K562 (cell line): ENCODE results near the gene FZD1. TPM values are rescaled to one million over a fixed set of nuclear protein-coding genes. Genes with fewer than 3 reads are reported as not detected.

Source experiments
- GTF3C2 ChIP-seq: IDR thresholded peaks from 3 replicates; pipeline ENCODE4 v1.6.1; 2011; ENCODE audit warnings: borderline replicate concordance, mild to moderate bottlenecking, moderate library complexity; ENCODE audit not compliant: insufficient read length; ENCODE audit errors: extremely low read depth
- MTA2 ChIP-seq: fragments of 450-650 bp; IDR thresholded peaks from 2 replicates; pipeline ENCODE4 v1.6.1; 2016; ENCODE audit warnings: low read depth
- NR2C2 ChIP-seq, 2 experiments: fragments of 200-800 bp in 1 of 2; sonication (Bioruptor generic) in 1 of 2; sonication (generic) in 1 of 2; formaldehyde crosslinking in 1 of 2; IDR thresholded peaks; 2 replicates each; pipeline versions ENCODE4 v1.6.1 to v1.8.0; 2016 to 2022; ENCODE audit warnings: mild to moderate bottlenecking in 1 of 2, missing compliant biosample characterization in 1 of 2, missing genetic modification characterization in 1 of 2, missing genetic modification reagents in 1 of 2
- NR4A1 ChIP-seq, 2 experiments: fragments of 250-450 bp in 1 of 2; fragments of 450-650 bp in 1 of 2; sonication (Bioruptor Pico) in 1 of 2; IDR thresholded peaks; 2 replicates each; pipeline versions ENCODE4 v1.4.0 to v1.6.1; 2016 to 2020; ENCODE audit warnings: mild to moderate bottlenecking in 2 of 2, missing compliant biosample characterization in 1 of 2, missing genetic modification characterization in 1 of 2, moderate library complexity in 1 of 2
- RBM25 ChIP-seq: fragments of 200-400 bp; formaldehyde crosslinking; IDR thresholded peaks from 2 replicates; pipeline ENCODE4 v1.6.1; 2018; ENCODE audit warnings: low read length, low read depth, moderate library complexity; ENCODE audit not compliant: severe bottlenecking
- SRSF1 ChIP-seq: fragments of 200-400 bp; formaldehyde crosslinking; IDR thresholded peaks from 2 replicates; pipeline ENCODE4 v1.6.1; 2017; ENCODE audit warnings: mild to moderate bottlenecking, low read depth, low read length, moderate library complexity
- TGIF2 ChIP-seq: sonication (generic); formaldehyde crosslinking; IDR thresholded peaks from 2 replicates; pipeline ENCODE4 v1.8.1; 2022; ENCODE audit warnings: mild to moderate bottlenecking, missing genetic modification reagents, moderate library complexity
- ZNF224 ChIP-seq: sonication (generic); formaldehyde crosslinking; IDR thresholded peaks from 2 replicates; pipeline ENCODE4 v1.8.0; 2022; ENCODE audit warnings: mild to moderate bottlenecking, missing genetic modification reagents
- ZNF639 ChIP-seq, 2 experiments: fragments of 200-800 bp in 1 of 2; sonication (Bioruptor generic) in 1 of 2; sonication (generic) in 1 of 2; formaldehyde crosslinking in 1 of 2; IDR thresholded peaks in 1 of 2; conservative IDR thresholded peaks in 1 of 2; 2 replicates each; pipeline versions ENCODE4 v1.5.0 to v1.6.1; 2016 to 2020; ENCODE audit warnings: missing compliant biosample characterization in 1 of 2, missing genetic modification characterization in 1 of 2, missing genetic modification reagents in 1 of 2
- polyA plus RNA-seq, 8 experiments: library from polyadenylated mRNA; depleted of rRNA in 4 of 8; stranded (reverse) in 5 of 8; unstranded in 3 of 8; fragments of >200 nt; fragmentation: Nextera tagmentation in 2 of 8; fragmentation: Illumina TruSeq in 1 of 8; extraction: Ambion mirVana in 2 of 8; extraction: Trizol in 1 of 8; gene quantifications; 2 replicates each; pipeline versions ENCODE4 v1.2.1 to v1.2.3, GENCODE V29; 2011 to 2014; ENCODE audit warnings: inconsistent platforms in 1 of 8, missing spikeins in 1 of 8
- total RNA-seq, 7 experiments: library from RNA; depleted of rRNA in 6 of 7; stranded (reverse); fragments of >200 nt in 6 of 7; fragmentation: Illumina TruSeq in 2 of 7; extraction: Trizol in 2 of 7; gene quantifications; 2 replicates each; pipeline versions ENCODE4 v1.2.1 to v1.2.3, GENCODE V29; 2011 to 2021; ENCODE audit warnings: low replicate concordance in 1 of 7
- TF ChIP-seq, protein P1 (sequence below): fragments of 450-650 bp; IDR thresholded peaks from 2 replicates; pipeline ENCODE4 v1.6.1; 2016
- TF ChIP-seq, protein P2 (sequence below): fragments of 250-450 bp; sonication (Bioruptor Pico); IDR thresholded peaks from 2 replicates; pipeline ENCODE4 v1.5.0; 2020; ENCODE audit warnings: mild to moderate bottlenecking, borderline replicate concordance
- TF ChIP-seq, protein P3 (sequence below): sonication (generic); formaldehyde crosslinking; IDR thresholded peaks from 2 replicates; pipeline ENCODE4 v1.4.0; 2020; ENCODE audit warnings: mild to moderate bottlenecking, missing genetic modification reagents

The FZD1 gene
- total and polyA plus RNA-seq, 9 of the 15 experiments (the other 6 are each of a cell fraction or from before 2014, with no cell fraction given), result 0.25 to 5.1 (median 1.8) TPM

- TF ChIP-seq, protein P1, sequence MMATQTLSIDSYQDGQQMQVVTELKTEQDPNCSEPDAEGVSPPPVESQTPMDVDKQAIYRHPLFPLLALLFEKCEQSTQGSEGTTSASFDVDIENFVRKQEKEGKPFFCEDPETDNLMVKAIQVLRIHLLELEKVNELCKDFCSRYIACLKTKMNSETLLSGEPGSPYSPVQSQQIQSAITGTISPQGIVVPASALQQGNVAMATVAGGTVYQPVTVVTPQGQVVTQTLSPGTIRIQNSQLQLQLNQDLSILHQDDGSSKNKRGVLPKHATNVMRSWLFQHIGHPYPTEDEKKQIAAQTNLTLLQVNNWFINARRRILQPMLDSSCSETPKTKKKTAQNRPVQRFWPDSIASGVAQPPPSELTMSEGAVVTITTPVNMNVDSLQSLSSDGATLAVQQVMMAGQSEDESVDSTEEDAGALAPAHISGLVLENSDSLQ, result peak; percentile 76
- TF ChIP-seq RBM25, result peak; percentile 100
- TF ChIP-seq GTF3C2, result no peak
- no peak for TF ChIP-seq ZNF224 (CRISPR knock-in tag)
- TF ChIP-seq TGIF2 (CRISPR knock-in tag), result 0 out of 2 replicates have a peak, but pooled peaks have one; percentile 56
- TF ChIP-seq SRSF1, result 0 out of 2 replicates have a peak, but pooled peaks have one; percentile 11
- no peak for TF ChIP-seq NR4A1 (CRISPR knock-in tag; IDR thresholded peaks at IDR 0.05)
- no peak for TF ChIP-seq NR4A1 (tag; IDR thresholded peaks at IDR 0.05)
- TF ChIP-seq ZNF639 (CRISPR knock-in tag; conservative IDR thresholded peaks at IDR 0.05 in 1 of 2, IDR thresholded peaks at IDR 0.05 in 1 of 2), result peak in 1 of 2 experiments; percentile 77; a peak in 1 of 4 replicates
- TF ChIP-seq, protein P2, sequence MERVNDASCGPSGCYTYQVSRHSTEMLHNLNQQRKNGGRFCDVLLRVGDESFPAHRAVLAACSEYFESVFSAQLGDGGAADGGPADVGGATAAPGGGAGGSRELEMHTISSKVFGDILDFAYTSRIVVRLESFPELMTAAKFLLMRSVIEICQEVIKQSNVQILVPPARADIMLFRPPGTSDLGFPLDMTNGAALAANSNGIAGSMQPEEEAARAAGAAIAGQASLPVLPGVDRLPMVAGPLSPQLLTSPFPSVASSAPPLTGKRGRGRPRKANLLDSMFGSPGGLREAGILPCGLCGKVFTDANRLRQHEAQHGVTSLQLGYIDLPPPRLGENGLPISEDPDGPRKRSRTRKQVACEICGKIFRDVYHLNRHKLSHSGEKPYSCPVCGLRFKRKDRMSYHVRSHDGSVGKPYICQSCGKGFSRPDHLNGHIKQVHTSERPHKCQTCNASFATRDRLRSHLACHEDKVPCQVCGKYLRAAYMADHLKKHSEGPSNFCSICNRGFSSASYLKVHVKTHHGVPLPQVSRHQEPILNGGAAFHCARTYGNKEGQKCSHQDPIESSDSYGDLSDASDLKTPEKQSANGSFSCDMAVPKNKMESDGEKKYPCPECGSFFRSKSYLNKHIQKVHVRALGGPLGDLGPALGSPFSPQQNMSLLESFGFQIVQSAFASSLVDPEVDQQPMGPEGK (CRISPR knock-in tag), result no peak
- TF ChIP-seq, protein P3, sequence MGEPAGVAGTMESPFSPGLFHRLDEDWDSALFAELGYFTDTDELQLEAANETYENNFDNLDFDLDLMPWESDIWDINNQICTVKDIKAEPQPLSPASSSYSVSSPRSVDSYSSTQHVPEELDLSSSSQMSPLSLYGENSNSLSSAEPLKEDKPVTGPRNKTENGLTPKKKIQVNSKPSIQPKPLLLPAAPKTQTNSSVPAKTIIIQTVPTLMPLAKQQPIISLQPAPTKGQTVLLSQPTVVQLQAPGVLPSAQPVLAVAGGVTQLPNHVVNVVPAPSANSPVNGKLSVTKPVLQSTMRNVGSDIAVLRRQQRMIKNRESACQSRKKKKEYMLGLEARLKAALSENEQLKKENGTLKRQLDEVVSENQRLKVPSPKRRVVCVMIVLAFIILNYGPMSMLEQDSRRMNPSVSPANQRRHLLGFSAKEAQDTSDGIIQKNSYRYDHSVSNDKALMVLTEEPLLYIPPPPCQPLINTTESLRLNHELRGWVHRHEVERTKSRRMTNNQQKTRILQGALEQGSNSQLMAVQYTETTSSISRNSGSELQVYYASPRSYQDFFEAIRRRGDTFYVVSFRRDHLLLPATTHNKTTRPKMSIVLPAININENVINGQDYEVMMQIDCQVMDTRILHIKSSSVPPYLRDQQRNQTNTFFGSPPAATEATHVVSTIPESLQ (CRISPR knock-in tag), result peak; percentile 52; the same call in 1 of the 2 replicates
- 0 out of 2 replicates have a peak, but pooled peaks have one; percentile 7 for TF ChIP-seq MTA2
- no peak for TF ChIP-seq NR2C2 (CRISPR knock-in tag; IDR thresholded peaks at IDR 0.05)
- no peak; the same call in 1 of the 2 replicates for TF ChIP-seq NR2C2 (tag; IDR thresholded peaks at IDR 0.05)
Observed at GRCh38 chr7:91264046-91264923, at the start of gene FZD1 (continued).
